Activated CD4-positive, alpha-beta T cell treated with anti-CD3 and anti-CD28 coated beads, Interleukin-2, amount 50 U/mL, for 1 hour (primary cell): ENCODE measurements around the gene PTPRN2.
"Not testable (repeated sequence)": the region's sequence is repeated elsewhere in the genome, so short reads cannot be mapped to it uniquely, and the experiment has no call there.

Experiments
- DNase-seq: peaks from one replicate; pipeline ENCODE4 v3.0.0-alpha.2; 2020

The PTPRN2 gene

DNA sequence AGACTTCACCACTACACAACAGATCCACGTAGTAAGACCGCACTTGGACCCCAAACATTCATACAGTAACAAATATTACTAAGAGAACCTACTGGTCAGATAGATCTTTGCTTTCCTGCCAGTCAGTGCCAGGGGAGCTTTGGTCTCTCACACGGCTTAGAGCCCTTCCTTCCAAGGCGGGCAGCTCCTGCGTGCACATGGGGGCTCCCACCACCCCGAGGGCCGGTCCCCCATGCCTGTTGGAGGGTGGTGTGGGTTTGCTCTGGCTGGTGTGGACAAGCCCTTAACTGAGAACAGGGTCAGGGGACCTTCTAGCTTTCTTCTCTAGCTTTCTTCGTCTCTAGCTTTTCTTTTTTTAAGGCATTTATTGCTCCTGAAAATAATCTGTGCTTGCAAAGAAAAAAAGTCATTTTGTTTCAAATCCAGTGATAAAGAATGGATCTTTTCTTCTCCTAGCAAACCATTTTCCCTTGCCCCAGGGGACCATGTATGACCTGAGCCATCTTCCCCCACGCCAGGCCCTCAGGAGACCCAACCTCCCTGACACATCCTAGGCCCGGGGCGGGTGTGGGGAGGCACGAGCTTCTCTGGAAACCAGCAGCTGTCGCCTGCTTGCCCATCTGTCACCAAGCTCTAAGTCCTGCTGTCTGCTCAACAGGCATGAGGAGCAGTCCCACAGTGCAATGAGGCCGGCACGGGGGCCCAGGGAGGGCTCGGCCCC lies 591.1 kb downstream of the PTPRN2 start:
- DNase-seq, result no peak

DNA sequence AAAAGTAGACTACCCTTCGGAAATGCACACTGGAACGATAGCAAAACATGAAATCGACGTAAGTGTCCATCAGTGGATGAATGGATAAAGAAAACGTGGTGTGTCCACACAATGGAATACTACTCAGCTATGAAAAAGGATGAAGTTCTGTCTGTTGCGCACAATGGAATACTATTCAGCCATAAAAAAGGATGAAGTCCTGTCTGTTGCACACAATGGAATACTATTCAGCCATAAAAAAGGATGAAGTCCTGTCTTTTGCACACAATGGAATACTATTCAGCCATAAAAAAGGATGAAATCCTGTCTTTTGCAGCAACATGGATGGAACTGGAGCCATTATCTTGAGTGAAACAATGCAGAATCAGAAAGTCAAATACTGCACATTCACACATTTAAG lies 591.8 kb downstream of the PTPRN2 start:
- DNase-seq, result no peak

DNA sequence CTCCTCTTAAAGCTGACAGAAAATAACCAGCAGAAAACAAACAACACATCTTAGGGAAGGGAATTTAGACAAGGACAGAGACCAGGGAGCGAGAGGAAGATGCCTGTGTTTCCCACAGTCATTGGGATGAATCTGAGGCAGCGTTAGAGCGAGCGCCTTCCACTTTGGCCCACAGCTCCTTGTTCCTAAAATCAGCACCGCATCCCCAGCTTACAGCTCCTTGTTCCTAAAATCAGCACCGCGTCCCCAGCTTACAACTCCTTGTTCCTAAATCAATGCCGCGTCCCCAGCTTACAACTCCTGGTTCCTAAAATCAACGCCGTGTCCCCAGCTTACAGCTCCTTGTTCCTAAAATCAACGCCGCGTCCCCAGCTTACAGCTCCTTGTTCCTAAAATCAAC lies 593.3 kb downstream of the PTPRN2 start:
- no peak for DNase-seq

DNA sequence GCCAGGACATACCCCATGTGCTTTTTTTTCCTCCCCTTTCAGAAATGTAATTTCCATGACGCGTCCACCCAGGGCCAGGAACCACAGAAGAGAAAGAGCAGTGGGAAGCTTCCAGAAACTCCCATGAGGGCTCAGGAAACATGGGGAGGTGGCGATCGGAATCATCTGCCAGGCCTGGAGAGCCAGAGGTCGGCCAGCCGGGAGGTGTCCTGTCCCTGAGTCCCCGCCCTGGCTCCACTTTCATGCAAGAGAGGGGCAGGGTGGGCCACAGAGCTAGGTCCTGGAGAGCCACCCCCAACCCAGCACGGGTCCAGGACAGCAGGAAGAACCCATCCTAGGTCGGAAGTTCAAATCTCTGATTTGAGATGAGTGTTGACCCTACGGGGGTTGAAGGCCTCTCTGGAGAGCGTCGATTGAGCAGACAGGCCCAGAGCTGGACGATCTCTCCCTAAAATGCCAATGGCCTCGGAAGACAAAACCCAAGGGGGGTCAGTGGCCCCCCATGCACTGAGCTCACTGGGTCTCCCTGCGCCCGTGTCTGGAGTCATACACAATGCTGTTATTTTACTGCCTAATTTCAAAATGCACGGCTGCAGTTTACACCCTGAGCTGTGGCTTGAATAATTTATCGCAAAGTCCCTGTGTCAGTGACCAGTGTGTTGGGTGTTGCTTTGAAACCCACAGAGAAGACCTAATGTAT lies 594.1 kb downstream of the PTPRN2 start:
- no peak for DNase-seq

DNA sequence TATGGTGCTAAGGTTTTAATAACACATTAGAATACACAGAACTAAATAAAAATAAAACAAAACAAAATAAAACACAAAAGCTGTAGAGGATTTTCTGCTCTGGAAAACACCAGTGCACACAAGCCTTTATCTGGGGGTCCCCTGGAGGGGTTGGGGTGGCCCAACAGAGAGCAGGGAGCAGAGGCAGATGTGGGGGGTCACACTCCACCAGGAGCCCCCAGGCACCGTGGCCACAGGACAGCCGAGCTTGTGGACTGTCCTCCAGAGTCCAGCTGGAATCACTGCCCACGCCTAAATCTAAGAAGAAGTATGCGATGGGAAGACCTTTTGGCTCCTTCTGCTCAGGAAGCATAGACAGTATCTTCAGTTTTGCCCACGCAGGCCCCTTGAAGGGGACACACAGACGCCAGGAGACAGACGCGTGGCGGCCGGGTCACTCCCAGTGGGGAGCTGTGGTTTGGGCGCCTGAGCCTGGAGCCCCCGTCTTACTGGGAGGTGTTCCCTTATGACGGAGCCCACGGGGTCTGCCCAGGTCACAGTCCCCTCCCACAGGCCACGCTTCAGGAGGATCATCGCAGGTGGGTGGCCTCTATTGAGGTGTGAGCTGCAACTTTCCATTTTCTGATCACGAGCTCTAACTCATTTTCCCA lies 595.0 kb downstream of the PTPRN2 start:
- DNase-seq, result no peak

DNA sequence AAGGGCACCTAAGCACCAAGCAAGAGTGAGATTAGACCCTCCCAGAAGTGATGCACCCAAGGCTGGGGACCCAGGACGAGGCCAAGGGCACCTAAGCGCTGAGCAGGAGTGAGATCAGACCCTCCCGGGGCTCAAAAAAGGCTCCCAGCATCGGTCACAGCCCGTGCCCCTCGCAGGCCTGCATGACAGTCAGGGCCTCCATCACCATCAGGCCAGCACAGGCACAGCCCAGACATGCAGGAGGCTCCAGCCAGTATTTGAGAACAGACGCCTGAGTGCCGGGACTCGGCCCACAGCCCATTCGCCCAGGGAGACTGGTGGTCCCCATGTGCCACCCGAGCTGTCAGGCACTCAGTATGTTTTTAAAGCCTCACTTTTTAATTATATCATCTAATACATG lies 595.9 kb downstream of the PTPRN2 start:
- no peak for DNase-seq

DNA sequence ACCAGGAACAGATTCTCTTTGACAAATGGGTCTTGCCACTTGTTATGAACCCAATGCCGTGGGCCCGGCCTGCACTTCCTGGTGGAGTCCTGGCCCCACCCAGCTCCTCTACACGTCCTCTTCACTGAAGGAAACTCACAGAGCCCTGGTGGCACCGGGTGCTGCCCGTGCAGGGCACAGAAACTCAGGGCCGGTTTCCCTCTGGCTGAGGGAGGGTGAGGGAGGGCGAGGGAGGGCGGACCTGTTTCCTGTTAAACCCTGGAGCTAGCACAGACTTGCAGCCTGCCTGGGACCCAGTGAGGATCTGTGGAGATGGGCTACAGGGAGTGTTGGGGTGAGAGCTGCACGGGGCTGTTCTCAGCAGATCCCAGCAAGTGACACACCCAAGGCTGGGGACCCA lies 596.3 kb downstream of the PTPRN2 start:
- DNase-seq, result no peak

DNA sequence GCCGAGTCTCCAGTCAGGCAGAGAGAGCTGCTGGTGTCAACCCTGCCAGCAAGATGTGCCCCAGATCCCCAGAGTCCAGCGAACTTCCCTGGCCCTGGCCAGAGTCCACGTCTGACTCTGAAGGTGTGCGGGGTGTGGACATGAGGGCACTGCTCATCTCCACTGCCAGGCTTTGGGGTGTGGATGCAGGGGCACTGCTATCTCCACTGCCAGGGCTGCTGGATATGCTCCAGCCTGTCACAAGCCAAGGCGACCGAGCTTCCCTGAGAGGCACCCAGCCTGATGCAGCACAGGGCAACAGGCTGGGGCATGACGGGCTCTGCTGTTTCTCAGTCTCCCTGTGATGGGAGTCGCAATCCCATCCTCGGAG lies 596.8 kb downstream of the PTPRN2 start:
- no peak for DNase-seq

DNA sequence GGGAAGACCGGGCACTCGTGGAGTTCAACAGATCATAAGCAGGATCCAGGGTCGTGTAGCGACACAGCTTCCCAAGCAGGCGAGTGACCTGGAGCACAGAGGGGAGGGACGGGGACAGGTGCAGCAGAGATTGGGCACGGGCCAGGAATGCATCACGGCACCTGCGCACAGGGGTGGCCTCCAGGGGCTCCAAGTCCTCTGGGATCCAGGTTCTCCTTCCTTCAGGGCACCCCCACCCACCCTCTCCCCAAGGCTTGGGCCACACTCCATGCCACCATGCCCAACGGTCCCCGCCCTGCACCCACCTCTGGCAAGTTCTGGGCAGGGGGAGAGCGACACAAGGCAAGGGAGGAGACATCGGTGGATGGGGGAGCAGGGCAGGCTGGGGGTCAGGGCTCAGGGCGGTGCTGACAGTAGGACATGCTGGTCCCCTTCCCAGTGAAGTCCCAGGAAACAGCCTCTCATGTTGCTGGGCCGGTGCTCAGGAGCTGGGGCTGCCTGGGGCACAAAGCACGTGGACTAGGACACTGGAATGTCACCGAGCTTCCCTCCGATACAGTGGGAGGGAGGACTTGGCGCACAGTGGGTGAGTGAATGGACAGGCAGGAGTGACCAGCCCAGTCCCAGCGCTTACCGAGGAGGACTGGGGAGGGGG lies 597.3 kb downstream of the PTPRN2 start:
- no peak for DNase-seq

DNA sequence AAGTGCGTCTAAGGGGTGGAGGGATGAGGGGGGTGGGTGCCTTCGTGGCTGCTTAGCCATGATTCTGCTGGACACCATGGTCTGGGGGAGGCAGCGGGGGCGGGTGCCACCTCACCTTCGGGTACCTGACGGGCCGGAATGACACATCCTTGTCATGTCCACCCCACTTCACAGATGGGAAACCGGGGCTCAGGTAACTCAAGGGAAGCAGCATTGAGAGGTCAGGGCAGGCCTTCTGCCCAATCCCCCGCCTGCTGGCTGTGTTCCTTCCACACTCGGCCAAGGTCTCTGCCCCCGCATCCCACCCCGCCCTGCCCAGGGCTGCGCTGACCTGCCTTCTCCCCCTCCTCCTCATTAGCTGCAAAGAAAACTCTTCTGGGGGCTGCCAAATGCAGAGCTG lies 598.0 kb downstream of the PTPRN2 start:
- no peak for DNase-seq

DNA sequence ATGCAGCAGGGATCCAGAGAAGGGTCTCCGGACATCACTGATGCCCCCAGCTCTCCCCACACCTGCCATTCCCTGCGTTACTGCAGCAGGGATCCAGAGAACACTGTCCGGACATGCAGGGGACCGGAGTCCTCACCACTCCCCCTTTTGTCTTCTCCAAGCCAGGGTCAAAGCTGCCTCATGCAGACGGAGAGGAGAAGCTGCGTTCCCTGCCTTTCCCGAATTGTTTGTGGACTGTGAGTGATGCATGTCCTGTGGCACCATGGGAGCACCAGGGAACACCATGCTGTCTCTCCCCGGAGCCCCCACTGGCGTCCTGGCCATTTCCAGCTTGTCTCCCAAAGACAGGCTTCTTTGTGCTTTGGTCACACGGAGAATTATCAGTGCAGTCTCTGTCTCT lies 599.7 kb downstream of the PTPRN2 start:
- DNase-seq, result no peak

DNA sequence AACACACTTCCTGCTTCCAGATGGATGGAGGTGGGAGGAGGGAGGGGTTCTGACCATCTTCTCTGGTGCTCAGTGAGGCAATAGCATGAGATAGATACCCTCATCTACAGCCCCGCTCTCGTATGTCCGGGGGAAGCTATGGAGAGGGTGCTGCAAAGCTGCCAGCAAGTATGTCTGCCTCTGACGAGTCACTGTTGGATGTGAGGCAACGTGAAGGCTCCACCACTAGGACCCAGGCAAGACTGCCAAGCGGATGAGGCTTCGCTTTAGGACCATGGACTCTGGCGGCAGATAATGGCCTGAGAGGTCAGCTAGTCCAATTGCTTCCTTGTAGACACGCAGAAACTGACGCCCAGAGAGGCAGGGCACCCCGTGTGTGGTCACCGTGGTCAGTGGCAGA lies 601.6 kb downstream of the PTPRN2 start:
- no peak for DNase-seq

DNA sequence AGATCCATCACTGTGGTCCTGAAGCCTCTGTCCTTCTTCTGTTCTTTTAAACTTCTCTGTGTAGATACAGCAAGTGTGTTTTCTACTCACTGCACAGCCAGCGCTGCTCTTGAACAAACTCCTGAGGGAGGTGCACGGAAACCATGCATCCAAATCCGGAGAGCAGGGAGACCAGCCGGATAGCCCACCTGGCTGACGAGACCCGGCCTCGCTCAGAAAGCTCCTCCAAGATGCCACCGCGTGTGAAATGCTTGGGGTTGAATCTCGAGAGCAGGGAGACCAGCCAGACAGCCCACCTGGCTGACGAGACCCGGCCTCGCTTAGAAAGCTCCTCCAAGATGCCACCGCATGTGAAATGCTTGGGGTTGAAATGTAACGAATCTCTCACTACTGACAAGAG lies 602.0 kb downstream of the PTPRN2 start:
- no peak for DNase-seq

DNA sequence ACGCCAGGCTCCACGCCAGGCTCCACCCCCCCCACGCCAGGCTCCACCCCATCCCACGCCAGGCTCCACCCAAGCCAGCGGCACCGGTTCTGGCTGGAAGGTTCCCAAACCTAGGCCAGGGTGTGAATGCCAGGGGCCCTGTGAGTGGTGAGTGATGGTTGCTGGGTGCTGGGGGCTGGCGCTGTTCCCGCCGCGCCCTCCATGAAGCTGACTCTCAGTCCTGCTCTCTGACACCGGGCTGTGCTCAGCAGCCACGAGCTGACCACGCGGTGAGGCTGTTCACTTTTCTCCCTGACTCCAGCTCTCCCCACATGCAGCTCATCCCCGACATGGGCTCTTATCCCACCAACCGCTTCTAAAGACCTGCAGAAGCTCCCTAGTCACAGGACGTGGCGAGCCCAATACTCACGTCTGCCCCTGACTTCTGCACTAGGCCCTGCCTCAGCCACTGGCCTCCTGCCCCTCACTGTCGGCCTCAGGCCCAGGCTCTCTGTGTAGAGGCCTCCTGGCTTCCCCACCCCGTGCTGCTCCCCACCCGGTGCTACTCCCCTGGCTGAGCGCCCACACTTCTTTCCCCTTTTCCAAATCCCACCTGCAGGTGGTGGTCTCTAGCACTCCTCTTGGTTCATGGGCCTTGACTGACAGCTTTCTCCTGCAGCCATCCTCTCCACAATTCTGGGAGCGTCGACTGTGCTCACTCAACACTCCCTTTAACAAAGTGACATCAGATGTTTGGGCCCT lies 603.0 kb downstream of the PTPRN2 start:
- no peak for DNase-seq

DNA sequence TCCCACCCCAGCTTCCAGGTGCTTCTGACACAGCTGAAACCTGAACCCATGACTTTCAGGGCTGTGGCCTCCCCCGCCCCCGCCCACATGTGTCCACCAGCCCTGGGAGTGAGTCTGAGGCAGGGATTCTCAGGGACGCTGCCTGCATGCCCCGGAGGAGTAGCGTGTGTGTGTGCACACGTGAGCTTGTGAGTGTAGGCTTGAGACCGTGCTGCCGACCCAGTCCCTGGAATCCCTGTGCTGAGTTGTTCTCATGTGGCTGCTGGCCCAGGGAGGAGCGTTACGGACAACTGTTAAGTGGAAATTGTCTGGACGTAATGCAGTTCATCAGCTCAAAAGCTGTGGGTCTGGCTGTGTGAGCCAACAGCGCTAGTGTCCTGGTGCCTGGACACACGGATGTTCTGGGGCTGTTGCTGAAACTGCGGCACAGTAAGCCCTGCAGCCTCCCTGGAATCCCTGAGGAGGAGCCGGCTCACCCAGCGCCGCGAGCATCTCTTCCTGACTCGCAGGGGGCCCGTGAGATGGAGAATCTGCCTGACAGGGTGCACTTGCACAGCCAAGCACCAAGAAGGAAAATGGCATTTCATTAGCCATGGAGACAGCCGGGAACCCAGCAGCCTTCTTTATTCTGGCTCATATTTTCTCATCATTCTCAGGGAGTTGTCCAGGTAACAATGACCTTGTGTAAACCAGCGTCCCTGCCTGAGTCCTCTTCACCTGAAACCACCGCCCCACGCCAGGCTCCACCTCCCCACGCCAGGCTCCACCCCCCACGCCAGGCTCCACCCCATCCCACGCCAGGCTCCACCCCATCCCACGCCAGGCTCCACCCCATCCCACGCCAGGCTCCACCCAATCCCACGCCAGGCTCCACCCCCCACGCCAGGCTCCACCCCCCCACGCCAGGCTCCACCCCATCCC lies 603.9 kb downstream of the PTPRN2 start:
- no peak for DNase-seq

DNA sequence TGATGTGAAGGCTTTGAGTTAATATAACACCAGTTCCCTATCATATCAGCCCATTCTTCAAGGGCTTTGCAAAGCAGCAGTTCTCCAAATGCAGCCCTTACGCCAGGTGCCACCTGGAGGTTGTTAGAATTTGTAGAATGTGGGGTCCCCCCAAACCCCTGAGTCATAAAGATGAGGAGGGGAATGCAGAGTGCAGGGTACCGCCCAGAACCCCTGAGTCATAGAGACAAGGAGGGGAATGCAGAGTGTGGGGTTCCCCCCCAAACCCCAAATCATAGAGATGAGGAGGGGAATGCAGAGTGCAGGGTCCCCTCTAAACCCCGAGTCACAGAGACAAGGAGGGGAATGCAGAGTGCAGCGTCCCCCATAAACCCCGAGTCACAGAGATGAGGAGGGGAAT lies 605.8 kb downstream of the PTPRN2 start:
- DNase-seq, result no peak

DNA sequence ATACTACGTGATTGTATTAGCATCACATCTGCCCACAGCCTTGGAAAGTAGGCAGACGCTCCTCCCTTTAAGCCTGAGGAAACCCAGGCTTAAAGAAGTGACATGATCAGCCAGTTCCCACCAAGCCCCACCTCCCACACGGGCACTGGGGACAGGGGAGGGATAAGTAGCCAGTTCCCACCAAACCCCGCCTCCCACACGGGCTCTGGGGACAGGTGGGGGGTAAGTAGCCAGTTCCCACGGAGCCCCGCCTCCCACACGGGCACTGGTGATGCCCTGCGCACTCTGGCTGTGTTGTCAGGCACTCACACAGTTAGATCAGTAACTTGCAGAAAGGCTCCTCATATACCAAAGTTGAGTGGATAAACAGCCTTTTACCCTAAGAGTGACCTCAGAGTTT lies 606.8 kb downstream of the PTPRN2 start:
- no peak for DNase-seq

DNA sequence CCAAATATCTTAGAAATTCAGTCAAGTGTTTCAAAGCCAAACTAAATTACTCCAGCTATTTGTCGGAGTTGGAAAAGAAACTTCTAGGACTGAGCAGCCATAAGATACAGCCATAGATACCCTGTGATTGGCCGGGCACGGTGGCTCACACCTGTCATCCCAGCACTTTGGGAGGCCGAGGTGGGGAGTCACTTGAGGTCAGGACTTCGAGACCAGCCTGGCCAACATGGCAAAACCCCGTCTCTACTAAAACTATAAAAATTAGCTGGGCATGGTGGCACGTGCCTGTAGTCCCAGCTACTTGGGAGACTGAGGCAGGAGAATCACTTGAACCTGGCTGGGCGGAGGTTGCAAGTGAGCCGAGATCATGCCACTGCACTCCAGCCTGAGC lies 607.3 kb downstream of the PTPRN2 start:
- DNase-seq, result not testable (repeated sequence)

DNA sequence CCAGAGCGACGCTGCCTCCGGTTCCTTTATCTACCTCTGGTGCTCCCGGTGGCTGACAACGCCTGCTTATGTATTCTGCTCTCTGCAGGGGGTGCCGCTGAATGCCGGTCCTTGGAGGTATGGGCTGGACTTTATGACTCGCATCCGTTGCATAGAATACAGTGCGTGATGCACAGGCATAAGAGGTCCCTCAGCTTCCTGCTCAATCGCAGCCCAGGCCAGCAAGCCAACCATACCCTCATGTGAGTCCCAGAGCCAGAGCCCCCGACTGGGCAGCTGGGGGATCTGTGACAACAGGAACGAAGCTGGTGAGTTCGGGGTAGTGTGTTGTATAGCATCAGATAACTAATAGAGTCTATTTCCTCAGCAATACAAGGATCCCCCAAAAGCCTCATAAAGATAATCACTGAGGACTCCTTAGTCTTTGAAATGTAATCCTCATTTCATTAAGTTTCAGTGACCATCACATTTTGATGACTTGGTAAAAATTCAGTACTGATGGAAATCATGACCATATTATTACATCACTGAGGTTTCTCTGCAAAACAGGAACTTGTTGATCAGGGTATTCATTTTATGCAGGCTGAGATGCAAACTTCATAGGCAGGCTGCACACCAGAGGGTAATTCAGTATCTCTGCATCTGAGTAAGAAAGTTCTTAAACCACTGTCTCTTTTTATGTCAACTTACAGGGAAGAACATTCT lies 607.8 kb downstream of the PTPRN2 start:
- DNase-seq, result no peak

DNA sequence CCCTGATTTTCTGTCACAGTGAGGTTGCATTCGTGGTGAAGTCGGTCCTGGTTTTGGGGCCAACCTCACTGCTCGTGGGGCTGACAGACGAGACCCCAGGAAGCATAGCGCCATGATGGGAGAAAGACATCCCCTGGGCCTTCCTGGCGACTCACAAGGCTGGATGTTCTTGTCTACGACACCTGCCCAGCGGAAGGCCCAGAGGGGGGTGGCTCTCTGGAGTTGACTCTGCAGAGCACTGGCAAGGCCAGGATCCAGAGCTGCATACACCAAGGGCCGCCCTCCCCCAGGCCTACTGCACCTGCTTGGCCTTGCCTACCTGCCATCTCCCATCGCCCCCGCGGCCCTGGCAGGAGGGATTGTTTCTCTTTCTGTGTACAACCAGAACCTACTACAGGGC lies 608.9 kb downstream of the PTPRN2 start:
- no peak for DNase-seq
